ENCODE results near the gene TANGO2. TPM values are rescaled to one million over a fixed set of nuclear protein-coding genes. Genes with fewer than 3 reads are reported as not detected.

TANGO2 gene
- polyA plus RNA-seq, 3 donors: 10.8 to 12.3 (median 11.4) TPM

DNA sequence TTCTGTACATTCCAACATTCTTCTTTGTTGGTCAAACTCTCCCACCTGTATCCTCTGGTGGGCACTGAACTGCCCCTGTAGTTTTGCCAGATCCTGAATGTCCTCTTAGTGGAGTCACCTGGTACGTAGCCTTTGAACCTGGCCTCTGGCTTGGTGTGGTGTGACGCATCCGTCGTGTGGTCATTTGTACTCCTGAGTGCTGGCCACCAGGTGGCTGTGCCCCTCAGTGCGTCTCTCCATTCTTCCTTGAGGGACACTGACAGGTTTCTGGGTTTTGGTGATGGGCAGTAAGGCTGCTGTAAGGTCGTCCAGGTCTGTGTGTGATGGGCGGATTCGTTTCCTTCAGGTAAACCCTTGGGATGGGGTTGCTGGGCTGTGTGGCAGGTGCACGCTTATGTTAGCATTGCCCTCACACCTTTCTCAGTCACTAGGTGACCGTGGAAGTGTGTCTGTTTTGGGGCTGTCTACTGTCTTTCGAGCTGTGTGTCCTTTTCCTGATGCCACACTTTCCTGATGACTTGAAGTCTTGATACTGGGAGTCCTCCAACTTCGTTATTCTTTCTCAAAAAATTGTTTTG lies 81.4 kb downstream of the TANGO2 start:
- no peak for DNase-seq

DNA sequence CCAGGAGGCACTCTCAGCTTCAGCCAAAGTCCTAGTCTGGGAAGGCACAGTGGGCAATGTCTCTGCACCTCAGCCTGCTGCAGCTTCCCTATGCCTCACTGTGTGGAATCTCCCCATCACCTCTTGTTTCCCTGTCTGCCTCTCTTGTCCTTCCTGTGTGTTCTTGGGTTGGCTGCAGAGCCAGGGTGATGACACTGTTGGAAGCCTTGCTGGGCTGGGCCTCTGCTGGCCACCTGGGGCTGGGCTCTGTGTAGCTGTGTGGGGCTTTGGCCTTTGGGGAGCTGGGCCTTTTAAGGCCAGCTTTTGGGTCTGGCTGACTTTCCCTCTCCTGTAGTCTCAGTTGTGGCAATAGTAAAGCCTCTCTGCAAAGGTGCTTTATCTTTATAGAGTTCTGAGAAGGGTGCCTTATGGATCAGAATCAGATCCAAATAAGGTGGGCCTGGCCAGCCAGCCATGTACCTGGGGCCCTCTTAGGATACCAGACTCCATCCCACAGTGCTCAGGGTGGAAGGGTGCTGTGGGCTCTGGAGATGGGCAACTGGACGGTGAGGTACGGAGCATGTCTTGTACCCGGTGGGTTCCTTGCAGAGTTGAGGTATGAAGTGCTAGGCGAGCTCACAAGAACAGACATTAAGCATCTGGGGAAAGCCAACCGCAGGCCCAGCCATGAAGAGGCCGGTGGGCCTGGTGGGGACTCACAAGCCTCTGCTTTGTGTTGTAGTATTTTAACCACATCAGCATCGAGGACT lies 84.7 kb downstream of the TANGO2 start:
- DNase-seq: no peak

DNA sequence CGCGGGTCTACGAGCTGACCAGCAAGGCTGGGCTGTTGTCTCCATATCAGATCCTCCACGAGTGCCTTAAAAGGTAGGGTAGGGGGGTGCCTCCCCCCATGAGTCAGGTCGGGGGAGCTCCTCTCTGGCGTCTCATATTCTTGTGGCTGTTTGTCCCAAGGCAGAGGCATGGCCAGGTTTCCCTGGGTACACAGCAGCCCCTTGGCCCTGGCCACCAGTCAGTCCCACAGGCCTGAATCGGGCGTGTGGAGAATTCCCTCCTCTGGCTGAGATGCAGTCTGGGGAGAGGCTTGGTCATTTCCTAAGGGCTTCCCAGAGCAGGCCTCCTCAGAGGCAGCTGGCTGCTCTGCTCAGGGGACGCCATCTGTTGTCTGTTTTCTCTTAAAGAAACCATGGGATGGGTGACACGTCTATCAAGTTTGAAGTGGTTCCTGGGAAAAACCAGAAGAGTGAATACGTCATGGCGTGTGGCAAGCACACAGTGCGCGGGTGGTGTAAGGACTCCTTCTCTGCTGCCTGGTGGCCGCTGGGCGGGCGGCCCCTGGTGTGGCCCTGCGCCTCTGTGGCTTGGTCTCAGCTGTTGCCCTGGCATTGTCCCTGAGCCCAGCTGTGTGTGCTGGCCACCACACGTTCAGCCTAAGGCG lies 85.4 kb downstream of the TANGO2 start:
- DNase-seq: no peak

DNA sequence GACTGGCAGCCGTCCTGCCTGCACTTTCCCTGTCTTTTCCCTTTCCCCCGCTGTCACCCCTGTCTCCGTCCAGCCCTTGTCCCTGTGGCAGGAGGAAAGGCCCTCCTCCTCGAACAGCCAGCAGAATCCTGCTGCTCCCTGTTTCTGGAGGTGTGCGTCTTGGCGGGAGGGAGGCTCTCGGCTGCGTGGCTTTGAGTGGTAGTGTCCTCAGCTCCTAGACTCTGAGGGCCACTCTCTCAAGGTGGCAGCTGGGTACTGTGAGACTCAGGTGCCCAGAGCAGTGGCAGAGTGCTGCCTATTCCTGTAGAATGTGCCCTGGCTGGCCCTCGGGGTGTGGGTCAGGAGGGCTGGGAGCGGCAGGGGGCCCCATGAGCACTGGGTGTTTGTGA lies 85.9 kb downstream of the TANGO2 start:
- DNase-seq: no peak

DNA sequence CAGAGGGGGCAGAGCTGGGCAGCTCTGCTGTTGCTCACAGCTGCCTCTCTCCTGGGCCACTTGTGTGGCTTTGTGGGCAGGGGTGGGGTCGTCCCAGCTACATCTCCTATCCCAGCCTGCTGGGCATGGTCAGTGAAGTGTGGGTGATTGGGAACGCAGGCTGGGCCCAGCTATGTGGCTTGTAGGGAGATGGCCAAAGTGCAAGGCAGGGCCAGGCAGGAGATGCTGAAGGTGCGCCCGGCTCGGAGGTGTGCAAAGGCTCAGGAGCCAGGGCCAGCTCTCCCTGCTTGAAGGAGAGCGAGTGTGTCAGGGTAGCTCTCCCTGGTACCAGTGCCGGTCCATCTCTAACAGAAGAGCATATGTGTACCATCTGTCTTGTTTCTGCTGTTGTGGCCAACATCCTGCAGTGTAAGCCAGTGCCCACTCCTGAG lies 86.6 kb downstream of the TANGO2 start:
- no peak for DNase-seq

DNA sequence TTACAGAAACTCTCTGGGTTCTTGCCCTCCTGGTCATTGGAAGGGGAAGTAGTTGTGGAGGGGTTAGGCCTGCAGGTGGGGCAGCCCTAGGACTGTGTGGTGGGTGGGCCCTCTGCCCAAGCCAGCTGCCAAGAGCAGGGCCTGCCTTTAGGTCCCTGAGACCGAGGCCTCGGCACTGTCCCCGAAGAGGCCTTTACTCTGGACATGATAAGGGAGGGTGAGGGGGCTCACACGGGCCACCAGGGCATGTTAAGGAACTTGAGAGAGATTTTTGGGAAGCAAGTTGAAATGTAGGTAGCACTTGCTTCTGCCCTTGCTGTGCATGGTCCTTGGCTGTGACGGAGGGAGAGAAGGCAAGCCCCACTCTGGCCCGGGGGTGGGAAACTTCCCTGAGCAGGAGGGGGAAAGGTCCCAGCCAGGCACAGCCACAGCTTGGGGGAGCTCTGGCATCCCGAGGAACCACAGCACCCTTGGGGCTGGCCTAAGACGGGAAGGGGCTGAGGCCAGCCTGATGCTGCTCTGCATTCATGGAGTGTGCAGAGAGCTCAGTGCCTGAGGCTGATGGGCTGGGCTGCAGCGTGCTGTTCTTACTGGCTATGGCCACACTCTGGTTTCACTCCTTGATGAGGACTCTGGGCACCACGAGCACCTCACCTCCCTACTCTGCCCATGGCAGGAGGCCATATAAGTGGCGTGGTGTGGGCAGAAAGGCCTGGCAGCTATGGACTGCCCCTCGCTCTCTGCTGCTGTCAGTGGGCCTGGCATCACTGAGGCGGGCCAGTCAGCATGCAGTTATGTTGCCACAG lies 87.2 kb downstream of the TANGO2 start:
- no peak for DNase-seq

DNA sequence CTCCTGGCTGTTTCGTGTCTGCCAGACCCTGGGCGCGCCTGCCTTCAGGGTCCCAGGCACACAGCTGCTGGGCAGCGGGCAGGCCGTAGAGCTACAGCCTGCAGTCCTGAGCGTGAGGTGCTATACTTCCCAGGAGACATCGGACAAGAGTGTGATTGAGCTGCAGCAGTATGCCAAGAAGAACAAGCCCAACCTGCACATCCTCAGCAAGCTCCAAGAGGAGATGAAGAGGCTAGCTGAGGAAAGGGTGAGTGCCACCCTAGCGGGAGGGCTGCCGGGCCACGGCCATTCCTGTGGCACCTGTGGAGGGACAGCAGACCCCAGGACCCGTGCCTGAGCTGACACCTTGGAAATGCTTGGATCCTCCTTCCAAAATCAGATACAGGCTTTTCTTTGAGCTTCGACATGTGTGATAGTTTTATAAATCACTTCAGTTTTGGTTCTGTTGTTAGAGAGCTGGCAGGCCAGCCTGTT lies 87.9 kb downstream of the TANGO2 start:
- no peak for DNase-seq

DNA sequence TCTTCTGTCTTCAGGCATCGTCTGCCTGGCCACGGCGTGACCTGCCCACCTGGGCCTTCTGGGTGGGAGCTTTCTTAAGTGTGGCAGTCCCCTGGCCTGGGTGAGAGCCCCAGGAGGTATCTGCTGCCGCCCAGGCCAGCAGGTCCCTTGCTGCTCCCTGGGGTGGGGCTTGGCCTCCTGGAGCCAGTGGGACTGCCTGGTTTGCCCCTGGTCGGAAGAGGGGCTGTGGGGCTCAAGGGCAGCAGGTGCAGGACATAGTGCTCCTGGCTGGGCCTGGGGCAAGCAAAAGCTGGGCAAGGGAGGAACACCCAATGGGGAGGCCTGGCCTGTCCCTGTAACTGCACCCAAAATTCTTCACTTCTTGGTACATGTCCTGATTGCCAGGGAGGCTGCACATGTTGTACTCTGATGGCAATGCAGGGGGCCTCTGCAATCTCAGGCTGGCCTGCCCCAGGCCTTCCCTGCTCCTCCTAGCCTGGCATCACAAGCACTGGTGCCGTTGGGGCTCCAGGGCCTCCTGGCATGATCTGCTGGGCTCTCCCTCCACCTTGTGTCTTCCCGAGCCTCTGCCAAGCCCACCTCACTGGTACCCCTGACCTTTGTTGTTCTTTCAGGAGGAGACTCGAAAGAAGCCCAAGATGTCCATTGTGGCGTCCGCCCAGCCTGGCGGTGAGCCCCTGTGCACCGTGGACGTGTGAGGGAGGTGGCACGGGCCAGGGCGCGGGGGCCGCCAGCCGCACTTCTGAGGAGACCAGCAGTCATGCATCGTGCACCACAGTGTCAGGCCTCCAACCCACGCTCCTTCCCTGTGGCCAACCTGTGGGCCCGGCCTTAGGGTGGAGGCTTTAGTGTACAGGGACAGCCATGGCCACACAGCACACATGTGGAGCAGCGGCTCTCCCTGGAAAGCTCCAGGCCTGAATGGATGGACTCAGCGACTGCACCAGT lies 88.8 kb downstream of the TANGO2 start:
- no peak for DNase-seq

DNA sequence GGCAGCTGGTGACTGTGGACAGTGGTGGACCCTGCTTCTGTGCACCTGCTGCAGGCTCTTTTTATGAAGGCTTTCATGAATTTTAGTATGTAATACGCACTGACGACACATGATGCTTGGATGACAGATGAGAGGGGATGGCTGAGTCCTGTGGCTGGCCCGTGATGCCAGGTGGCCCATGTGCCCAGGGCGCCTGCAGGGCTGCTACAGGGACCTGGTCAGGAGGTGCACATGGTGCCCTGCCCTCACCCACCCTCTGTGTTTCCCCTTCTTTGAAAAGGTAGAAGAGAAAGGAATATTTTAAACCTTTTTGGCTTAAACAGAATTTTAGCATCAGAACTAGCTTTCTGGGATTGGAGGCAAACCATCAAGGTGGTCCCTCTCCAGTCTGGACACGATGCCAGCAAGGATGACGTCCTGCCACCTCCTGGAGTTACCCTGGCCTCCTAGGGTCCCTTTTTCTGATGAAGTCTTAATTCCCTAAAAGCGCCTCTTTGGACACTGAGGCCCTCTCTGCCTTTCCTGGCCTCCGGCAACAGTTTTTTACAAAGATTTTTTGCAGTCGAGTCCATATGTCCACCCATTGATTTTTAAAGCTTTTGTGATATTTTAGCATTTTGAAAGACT lies 89.6 kb downstream of the TANGO2 start:
- DNase-seq: no peak

DNA sequence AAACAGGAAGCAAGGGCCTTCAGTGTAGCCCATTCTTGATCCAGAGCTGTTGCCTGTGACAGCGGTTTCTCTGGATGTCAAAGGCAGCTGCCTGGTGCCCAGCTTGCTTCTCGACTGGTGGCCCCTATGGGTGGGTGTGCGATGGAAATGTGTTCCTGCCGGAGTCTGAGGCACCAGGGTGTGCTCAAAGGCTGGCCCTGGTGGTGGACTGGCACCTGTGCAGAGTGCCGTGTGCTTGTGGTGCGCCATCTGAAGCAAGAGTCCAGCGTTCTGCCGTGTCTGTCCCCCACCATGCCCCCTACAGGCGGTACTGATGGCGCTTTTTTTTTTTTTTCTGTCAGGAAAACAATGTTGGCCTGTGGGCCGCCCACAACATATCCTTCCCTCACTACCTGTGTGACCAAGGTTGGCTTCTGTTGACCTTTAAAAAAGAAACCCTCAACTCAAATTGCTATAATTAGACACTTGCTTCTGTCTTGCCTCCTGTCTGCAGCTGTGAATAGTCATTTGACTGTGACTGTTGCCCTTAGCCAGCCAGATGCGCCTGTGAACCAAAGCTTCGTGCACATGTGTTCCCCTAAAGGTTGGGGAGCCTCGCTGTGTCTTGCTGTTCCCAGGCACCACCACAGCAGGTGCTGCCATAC lies 90.3 kb downstream of the TANGO2 start:
- no peak for DNase-seq

DNA sequence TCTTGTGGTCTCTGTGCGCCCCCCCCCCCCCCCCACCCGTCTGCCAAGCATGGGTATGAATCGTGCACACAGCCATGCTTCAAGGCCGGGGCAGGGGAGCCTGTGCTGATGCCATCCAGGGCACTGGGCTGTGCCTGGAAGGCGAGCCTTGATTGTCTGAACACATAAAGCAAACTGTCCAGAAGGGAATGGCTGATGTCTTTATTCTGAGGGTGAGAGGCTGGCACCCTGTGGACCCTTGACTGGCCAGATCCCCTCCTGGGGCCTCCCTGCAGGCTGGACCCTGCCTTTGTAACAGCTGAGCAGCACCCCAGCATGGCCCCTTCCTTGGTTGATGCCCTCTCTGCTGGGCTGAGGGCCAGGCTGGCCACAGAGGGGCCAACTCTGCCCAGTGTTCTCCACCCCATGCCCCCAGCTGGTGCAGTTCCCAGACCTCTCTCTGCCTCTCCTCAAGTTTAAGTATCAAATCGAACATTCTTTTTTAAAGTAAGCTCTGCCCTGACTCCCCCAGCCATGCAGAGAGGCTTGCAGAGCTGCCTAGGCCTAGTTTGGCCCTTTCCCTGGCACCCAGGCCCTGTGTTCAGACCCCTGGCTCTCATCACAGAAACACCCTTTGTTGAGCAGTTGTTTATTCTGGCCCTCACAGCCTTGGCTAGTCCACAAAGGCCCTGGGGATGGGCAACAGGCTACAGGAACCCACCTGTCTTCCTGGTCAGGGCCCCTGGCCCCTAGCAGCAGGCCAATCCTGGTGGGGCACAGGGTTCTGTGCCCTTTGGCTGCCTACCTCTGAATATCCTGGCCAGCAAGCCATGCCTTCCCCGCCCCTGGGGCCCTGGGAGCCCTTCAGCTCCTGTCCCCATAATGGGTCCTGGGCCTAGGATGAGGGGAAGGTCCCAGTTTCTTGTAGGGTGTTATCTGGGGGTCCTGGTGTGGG lies 91.0 kb downstream of the TANGO2 start:
- DNase-seq: no peak

DNA sequence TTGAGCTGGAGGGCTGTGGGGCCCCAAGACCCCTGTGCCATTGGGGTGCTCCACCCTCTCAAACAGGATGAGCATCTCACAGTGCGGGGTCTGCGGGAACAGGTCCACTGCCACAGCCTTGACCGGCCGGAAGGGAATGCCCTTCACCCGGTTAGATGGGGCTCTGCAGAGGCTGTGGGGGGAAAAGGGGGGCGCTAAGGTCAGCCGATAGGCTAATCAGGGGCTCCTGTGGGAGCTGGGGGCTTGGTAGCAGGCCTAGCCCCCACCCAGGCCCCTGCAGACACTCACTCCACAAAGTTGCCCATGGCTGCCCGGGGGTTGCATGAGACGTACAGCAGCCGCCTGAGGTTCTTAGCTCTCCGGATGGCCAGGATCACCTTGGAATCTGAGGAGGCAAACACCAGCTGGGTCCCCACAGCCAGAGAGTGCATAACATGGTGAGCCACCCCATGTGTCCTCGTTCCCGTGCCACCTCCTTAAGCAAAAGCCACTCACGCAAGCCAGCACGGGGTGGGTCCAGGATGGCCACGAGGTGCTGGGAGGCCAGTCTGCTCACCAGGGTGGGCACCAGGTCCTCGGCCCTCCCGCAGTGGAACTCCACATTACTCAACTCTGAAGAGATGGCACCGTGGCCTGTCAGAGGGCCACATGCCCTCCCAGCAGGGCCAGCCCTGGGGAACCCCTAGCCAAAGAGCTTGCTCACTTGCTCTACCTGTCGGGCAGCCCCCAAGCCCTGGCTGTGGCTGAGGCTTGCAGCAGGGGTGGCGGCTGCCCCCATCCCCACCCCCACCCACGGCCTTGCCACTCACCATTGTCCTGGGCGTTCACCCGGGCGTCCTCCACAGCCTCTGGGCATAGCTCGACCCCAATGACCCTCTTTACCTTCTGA lies 92.0 kb downstream of the TANGO2 start:
- no peak for DNase-seq

DNA sequence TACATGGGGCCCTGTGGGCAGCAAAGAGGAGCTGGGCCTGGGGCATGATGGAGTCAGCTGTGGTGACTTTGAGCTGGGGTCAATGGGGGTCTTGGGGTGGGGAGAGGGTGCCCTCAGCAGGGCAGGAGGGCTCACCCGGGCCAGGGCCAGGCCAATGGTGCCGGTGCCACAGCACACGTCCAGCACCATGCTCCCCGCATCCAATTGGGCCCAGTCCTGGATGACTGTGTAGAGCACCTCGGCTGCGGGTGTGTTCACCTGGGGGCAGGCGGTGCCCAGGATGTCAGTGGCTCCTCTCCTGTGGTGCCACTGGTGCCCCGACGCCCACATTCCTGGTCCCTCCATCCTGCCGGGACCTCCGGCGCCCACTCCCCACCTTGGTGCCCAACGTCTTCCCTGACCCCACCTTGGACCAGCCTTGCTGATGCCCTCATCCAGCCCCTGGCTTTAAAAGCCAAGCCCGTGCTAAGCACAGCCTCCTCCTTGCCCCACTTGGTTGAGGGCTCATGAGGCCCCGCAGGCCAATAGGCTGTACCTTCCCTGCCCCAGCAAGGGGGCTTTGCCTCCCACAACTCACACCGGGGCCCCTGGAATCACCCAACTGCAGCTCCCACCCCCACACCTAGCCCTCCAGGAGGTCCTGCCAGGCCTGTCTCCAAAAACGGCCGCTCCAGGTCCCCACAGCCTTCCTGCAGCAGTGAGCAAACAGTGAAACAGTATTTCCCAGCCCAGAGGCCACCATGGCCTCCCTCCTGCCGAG lies 92.8 kb downstream of the TANGO2 start:
- DNase-seq: no peak

DNA sequence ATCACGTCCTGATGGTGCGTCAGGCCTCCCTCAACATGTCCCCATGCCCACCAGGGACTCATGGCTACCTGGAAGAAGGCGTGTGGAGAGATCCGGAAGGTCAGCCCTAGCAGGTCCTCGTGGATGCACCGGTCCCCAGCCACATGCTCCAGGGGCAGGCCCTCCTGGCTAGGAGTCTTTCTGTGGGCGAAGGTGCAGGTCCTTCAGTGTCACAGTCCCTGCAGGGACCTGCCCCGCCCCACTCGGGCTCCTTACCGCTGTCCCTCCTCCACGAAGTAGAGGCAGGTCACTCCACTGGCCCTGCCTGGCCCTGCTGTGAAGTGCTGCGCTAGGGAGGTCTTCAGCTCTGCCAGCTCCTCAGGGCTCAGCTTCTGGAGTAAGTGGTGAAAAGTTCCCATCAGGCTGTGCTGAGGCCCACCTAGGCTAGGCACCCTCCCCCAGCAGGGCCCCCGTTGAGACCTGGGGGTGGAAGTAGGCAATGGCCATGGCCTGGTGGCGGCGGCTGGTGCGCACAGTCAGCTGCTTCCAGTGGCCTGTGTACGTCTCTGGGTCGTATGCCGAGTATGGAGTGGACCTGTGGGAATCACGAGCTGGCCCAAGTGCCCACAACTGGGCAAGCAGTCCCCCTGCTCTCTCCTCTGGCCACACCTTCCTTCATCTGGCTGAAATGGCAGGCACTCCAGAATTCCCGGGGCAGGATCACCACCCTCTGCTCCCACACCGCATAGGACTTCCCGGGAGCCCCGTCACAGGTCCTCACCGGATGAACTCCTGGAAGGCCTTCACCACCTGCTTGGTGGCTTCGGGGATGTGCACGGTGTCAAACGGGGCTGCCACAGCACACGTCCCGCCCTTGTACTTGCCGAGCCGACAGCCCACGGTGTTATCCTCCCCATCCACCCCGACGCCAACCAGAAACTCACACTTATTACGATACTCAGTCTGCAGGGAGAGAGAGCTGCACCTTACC lies 93.9 kb downstream of the TANGO2 start:
- no peak for DNase-seq

DNA sequence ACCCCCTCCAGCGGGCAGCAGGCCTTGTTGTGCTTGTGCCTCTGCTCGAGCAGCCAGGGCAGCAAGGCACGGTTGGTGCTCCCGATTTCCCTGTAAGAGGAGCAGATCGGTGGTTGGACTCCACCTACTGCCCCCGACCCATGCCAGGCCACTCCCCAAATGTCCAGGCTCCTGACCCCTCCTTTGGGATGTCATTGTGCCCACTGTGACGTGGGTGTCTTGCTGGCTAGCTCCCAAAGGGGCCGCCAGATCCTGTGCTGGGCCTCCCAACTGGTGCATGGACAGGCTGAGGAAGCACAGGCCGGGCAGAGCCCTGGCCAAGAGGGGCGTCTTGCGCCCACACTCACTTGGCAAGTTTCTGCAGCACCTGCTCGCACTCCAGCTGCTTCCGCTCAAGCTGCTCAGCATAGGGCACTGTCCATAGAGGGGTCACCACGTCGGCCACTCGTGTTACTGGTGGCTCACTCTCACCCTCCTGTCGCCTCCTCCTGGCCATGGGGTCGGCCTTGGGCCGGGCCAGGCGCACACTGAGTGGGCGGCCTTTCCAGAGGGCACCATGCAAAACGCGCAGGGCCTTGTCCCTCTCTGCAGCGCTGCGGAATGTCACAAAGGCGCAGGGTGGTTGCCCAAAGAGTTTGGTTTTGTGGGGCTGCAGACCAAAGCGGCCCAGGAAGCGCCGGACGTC lies 94.9 kb downstream of the TANGO2 start, which contains the start of gene RANBP1:
RANBP1 (plus strand) TSS at position 414 of the 685 bp plus-strand sequence; CDS start at position 495, 81 bp downstream.
- no peak for DNase-seq

All from renal pelvis (tissue), 4 donors.